DOHH2 (cell line): Measurements from ENCODE around the gene IL10RB.

Experiments used
- EZH2phosphoT487 ChIP-seq: fragments of 200-600 bp; sonication (generic); IDR thresholded peaks from 2 replicates; pipeline ENCODE4 v1.6.1; 2017; ENCODE audit warnings: borderline replicate concordance, mild to moderate bottlenecking, antibody characterized with exemption, low read length, moderate library complexity, mixed read lengths
- TF ChIP-seq, protein P1 (sequence below): fragments of 200-600 bp; sonication (generic); IDR thresholded peaks from one replicate; pipeline ENCODE4 v1.5.1; 2014; ENCODE audit warnings: antibody characterized with exemption, mild to moderate bottlenecking, low read depth, low read length; ENCODE audit not compliant: poor library complexity, severe bottlenecking

DNA sequence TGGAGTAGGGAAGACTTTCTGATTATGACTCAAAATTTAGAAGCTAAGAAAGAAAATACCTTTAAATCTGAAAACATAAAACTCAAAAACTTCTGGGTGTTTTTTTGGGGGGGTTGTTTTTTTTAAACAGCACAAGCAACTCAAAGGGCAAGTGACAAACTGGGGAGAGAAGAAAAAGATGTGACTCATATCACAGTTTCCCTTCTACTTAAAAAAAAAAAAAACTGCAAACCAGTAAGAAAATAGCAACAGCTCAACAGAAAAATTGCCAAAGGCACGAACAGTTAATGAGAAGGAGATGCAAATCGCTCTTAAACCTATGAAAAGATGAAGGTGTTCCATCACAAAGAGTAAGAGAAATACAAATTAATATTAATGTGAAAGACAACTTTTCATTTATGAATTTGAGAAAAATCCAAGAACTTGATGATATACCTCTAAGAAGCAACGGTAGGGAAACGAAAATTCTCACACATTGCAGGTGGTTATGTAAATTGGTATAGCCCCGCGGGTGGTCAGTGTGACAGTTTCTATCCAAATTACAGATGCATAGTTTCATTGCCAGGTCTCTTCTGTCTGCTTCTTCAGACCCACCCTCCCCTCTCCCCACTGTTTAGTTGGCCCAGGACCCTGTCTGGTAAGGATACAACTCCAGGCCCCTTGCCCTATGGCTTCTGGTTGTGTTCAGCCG lies 27.5 kb upstream of the IL10RB start:
- TF ChIP-seq, protein P1, sequence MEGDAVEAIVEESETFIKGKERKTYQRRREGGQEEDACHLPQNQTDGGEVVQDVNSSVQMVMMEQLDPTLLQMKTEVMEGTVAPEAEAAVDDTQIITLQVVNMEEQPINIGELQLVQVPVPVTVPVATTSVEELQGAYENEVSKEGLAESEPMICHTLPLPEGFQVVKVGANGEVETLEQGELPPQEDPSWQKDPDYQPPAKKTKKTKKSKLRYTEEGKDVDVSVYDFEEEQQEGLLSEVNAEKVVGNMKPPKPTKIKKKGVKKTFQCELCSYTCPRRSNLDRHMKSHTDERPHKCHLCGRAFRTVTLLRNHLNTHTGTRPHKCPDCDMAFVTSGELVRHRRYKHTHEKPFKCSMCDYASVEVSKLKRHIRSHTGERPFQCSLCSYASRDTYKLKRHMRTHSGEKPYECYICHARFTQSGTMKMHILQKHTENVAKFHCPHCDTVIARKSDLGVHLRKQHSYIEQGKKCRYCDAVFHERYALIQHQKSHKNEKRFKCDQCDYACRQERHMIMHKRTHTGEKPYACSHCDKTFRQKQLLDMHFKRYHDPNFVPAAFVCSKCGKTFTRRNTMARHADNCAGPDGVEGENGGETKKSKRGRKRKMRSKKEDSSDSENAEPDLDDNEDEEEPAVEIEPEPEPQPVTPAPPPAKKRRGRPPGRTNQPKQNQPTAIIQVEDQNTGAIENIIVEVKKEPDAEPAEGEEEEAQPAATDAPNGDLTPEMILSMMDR, result no peak
- TF ChIP-seq EZH2phosphoT487, result no peak
